Fibroblast of skin of abdomen (primary cell): ENCODE results near the gene GRIN2D.

Experiments used
- DNase-seq: peaks from one replicate; pipeline ENCODE4 v3.0.0-alpha.2; 2013

The GRIN2D gene

GRCh38 chr19:48398102-48398374, 4.6 kb downstream of the GRIN2D start:
- DNase-seq: no peak

GRCh38 chr19:48398375-48399235, 5.1 kb downstream of the GRIN2D start:
- DNase-seq: peak; percentile 83

- peak; percentile 69 for DNase-seq
Measured at GRCh38 chr19:48400018-48400742, 6.7 kb downstream of the GRIN2D start.

- no peak for DNase-seq
Measured at GRCh38 chr19:48401287-48401686, 7.8 kb downstream of the GRIN2D start.

- peak; percentile 61 for DNase-seq
Measured at GRCh38 chr19:48403606-48404005, 10.1 kb downstream of the GRIN2D start.

GRCh38 chr19:48405010-48405659, 11.7 kb downstream of the GRIN2D start:
- no peak for DNase-seq

- DNase-seq: no peak
Measured at GRCh38 chr19:48405850-48406249, 12.4 kb downstream of the GRIN2D start.

- peak; percentile 73 for DNase-seq
Measured at GRCh38 chr19:48413879-48414587, 20.6 kb downstream of the GRIN2D start.

GRCh38 chr19:48415395-48415794, 21.9 kb downstream of the GRIN2D start:
- DNase-seq: peak; percentile 75

GRCh38 chr19:48415806-48416221, 22.3 kb downstream of the GRIN2D start:
- DNase-seq: no peak

- DNase-seq: no peak
Measured at GRCh38 chr19:48417421-48417820, 24.0 kb downstream of the GRIN2D start.

GRCh38 chr19:48418317-48419064, 25.0 kb downstream of the GRIN2D start:
- peak; percentile 66 for DNase-seq

- peak; percentile 64 for DNase-seq
Measured at GRCh38 chr19:48419158-48419920, 25.9 kb downstream of the GRIN2D start.

- DNase-seq: no peak
Measured at GRCh38 chr19:48421548-48421947, 28.1 kb downstream of the GRIN2D start.

GRCh38 chr19:48424694-48425219, 31.3 kb downstream of the GRIN2D start:
- peak; percentile 79 for DNase-seq

- DNase-seq: no peak
Measured at GRCh38 chr19:48428670-48429069, 35.2 kb downstream of the GRIN2D start.

- DNase-seq: no peak
Measured at GRCh38 chr19:48433337-48433736, 39.9 kb downstream of the GRIN2D start.

GRCh38 chr19:48436586-48436985, 43.1 kb downstream of the GRIN2D start:
- no peak for DNase-seq

- no peak for DNase-seq
Measured at GRCh38 chr19:48441360-48442050, 48.0 kb downstream of the GRIN2D start.
